ENCODE data around the gene NCOA6. TPM values are rescaled to one million over a fixed set of nuclear protein-coding genes. Genes with fewer than 3 reads are reported as not detected.

NCOA6 gene
- total RNA-seq, 3 donors from 2014 or later (not counting 1 experiment from before 2014, with no cell fraction given): 34.7 to 41.6 (median 37.0) TPM

DNA sequence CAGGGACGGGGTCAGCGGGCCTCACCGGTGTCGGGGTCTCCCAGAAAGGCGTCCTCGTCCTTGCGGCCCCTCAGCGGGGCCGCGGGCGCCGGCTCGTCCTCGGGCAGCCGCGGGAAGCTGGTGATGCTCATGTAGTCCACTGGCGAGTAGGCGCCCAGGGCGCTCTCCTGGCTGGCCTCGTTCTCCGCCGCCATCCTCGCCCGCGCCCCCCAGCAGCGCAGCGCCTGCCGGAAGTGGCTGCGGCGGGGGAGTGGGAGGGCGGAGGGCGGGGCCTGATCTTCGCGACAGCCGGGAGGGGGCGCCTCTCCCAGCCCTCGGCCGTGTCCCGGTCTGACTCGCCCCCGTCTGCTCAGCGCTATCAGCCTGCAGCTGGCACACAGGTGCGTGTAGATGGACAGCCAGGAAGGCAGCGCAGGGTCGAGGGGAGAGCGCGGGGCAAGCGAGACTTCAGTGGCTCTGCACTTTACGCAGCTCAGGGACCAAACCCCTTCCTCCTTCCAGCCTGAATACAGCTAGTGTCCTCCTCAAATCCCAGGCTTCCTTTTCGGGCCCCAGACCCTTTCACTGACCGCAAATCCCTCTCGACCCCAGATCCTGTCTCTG is 47.3 kb upstream of the NCOA6 start, which contains the start of gene GGT7:
Gene GGT7, minus strand, starts transcription at position 235 of the 603 bp plus-strand sequence. Its CDS starts 41 bp downstream, at position 194.
- no peaks in the 10 kb centered on the region for H3K36me3 Mint-ChIP-seq
- under 1% methylated on average over 52 of the region's 52 CpGs for WGBS (ENCODE audit: insufficient coverage)
- DNase-seq (peak; percentile 82 to 93), ATAC-seq (peak; percentile 77 to 83 (median 78))
- H3K27ac Mint-ChIP-seq: peak within 1 kb of the TSS in 1 of 2 donors; percentile 81
- H3K4me3 Mint-ChIP-seq: peak within 1 kb of the TSS; percentile 85
- H3K4me1 Mint-ChIP-seq: peaks cover 34 to 58% of the 10 kb centered on the region in 2 donors
- peak within 1 kb of the TSS; percentile 37 for H3K4me3 ChIP-seq (ENCODE audit: low read length)
- peaks cover 41% of the 10 kb centered on the region for H3K4me1 ChIP-seq (ENCODE audit: control insufficient read depth, insufficient read depth, low read length)
- no peaks in the 10 kb centered on the region for H3K9me3 ChIP-seq (ENCODE audit: control insufficient read depth, insufficient read depth, low read length)
- no peaks in the 10 kb centered on the region for H3K36me3 ChIP-seq (ENCODE audit: control insufficient read depth, insufficient read depth, low read length)
- no peaks in the 10 kb centered on the region for H3K9me3 Mint-ChIP-seq
- intact Hi-C loops (cut with micrococcal nuclease): loop anchor here (1.0 kb wide), 1 partner anchor 83 kb away; the partner anchor contains the start of genes GSS and MYH7B
- no peaks in the 10 kb centered on the region for H3K27me3 ChIP-seq (ENCODE audit: control insufficient read depth, insufficient read depth, low read length)
- peaks cover 6 to 17% of the 10 kb centered on the region in 2 donors for H3K27me3 Mint-ChIP-seq (ENCODE audit: low read depth in 2 of 2)
- TF ChIP-seq, protein P1, sequence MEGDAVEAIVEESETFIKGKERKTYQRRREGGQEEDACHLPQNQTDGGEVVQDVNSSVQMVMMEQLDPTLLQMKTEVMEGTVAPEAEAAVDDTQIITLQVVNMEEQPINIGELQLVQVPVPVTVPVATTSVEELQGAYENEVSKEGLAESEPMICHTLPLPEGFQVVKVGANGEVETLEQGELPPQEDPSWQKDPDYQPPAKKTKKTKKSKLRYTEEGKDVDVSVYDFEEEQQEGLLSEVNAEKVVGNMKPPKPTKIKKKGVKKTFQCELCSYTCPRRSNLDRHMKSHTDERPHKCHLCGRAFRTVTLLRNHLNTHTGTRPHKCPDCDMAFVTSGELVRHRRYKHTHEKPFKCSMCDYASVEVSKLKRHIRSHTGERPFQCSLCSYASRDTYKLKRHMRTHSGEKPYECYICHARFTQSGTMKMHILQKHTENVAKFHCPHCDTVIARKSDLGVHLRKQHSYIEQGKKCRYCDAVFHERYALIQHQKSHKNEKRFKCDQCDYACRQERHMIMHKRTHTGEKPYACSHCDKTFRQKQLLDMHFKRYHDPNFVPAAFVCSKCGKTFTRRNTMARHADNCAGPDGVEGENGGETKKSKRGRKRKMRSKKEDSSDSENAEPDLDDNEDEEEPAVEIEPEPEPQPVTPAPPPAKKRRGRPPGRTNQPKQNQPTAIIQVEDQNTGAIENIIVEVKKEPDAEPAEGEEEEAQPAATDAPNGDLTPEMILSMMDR (IDR thresholded peaks at IDR 0.05): peak; percentile 72
- no peak within 1 kb of the TSS for H3K27ac ChIP-seq (ENCODE audit: low read length)

DNA sequence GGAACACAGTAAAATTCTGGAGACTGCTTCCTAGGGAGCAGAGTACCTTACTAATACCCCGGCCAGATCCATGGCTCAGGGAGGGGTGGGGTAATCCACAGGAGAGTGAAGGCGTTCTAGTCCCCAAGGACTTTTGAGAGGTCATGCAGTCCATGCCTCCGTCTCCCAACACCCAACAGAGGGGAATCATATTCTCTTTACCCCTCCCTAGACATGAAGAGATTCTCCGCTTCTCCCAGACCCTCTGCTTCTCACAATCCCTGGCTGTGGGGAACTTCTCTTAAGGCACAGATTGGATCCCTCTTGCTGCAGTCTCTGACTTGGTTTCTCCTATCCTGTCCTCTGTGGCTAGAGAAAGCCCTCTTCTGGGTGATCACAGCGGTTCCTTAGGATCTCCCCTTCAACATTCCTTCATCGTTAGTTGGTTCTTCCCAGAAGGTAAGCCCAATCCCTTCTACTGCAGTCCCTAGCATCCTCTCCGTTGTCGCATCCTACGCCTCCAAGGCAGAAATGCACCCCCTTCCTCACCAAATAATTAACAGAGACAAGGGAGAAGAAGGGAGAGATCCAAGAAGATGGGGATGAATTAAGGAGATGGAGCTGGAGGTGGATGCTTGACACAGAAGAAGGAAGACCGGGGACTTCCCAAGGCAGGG is 46.6 kb upstream of the NCOA6 start:
- no peak for DNase-seq
- ATAC-seq: no peak
- Histone ChIP-seq H3K27me3 (ENCODE audit: control insufficient read depth, insufficient read depth, low read length) (no peaks in the 10 kb centered on the region), H3K9me3 (ENCODE audit: control insufficient read depth, insufficient read depth, low read length) (no peaks in the 10 kb centered on the region), H3K4me1 (ENCODE audit: control insufficient read depth, insufficient read depth, low read length) (peaks cover 39% of the 10 kb centered on the region), H3K27ac (ENCODE audit: low read length) (no peak overlapping the region), H3K4me3 (ENCODE audit: low read length) (peak overlapping the region; percentile 24), H3K36me3 (ENCODE audit: control insufficient read depth, insufficient read depth, low read length) (no peaks in the 10 kb centered on the region)
- Mint-ChIP-seq H3K27ac (peak overlapping the region in 1 of 2 donors; percentile 81), H3K36me3 (no peaks in the 10 kb centered on the region), H3K4me1 (peaks cover 32 to 56% of the 10 kb centered on the region in 2 donors), H3K9me3 (no peaks in the 10 kb centered on the region), H3K4me3 (peak overlapping the region; percentile 85), H3K27me3 (ENCODE audit: low read depth in 2 of 2) (peaks cover 6 to 17% of the 10 kb centered on the region in 2 donors)
- 81% methylated on average over 8 of the region's 10 CpGs for WGBS (ENCODE audit: insufficient coverage)
- TF ChIP-seq, protein P1 (IDR thresholded peaks at IDR 0.05): no peak
- intact Hi-C loops (cut with micrococcal nuclease): loop anchor here (1.0 kb wide), 1 partner anchor 83 kb away; the partner anchor contains the start of genes GSS and MYH7B

DNA sequence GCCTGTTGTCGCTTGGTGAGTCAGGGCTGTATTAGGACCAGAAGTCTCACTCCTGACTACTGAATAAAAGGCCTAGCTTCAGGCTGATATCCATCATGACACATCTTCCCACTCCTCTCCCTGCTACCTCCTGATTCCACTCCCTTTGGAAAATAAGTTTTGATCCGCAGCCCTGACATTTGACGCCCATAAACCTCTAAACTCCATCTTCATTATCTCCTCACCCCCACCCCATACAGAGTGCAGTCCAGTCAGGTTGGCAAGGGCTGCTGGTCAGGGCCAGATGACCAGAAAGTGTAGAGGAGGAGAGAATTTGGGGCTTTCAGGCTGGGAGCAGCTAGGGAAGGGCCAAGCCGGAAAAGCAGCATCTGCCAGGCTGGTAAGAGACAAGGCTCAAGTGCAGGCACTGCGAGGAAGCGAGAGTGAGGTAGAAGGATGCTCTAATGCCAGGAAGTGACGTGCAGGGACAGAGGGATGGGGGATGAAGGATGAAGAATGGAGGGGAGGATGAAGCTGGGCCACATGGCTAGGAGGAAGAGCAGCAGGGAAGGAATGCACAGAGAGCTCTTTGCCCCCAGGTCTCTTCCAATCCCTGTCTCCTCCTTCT is 46.0 kb upstream of the NCOA6 start:
- Mint-ChIP-seq H3K36me3 (no peaks in the 10 kb centered on the region), H3K4me3 (peak overlapping the region; percentile 26), H3K9me3 (no peaks in the 10 kb centered on the region), H3K4me1 (peaks cover 27 to 50% of the 10 kb centered on the region in 2 donors), H3K27ac (no peak overlapping the region), H3K27me3 (ENCODE audit: low read depth in 2 of 2) (peaks cover 6 to 14% of the 10 kb centered on the region in 2 donors)
- WGBS (ENCODE audit: insufficient coverage): 97% methylated on average over 7 of the region's 7 CpGs
- H3K36me3 ChIP-seq (ENCODE audit: control insufficient read depth, insufficient read depth, low read length): no peaks in the 10 kb centered on the region
- H3K4me3 ChIP-seq (ENCODE audit: low read length): no peak overlapping the region
- no peak overlapping the region for H3K27ac ChIP-seq (ENCODE audit: low read length)
- H3K9me3 ChIP-seq (ENCODE audit: control insufficient read depth, insufficient read depth, low read length): no peaks in the 10 kb centered on the region
- H3K4me1 ChIP-seq (ENCODE audit: control insufficient read depth, insufficient read depth, low read length): peaks cover 34% of the 10 kb centered on the region
- ATAC-seq: no peak
- no peaks in the 10 kb centered on the region for H3K27me3 ChIP-seq (ENCODE audit: control insufficient read depth, insufficient read depth, low read length)
- no peak for DNase-seq
- TF ChIP-seq, protein P1 (IDR thresholded peaks at IDR 0.05): no peak
- intact Hi-C loops (cut with micrococcal nuclease): no loop called here
